GM12878 (cell line): ENCODE data around the gene ESR1. TPM values are rescaled to one million over a fixed set of nuclear protein-coding genes. Genes with fewer than 3 reads are reported as not detected.

ENCODE experiments used
- ATAC-seq: fragments of 200-7000 bp; cut with Tn5 transposase; 3 replicates; pipeline ENCODE4 v1.9.1; 2020; ENCODE audit warnings: mild to moderate bottlenecking, moderate library complexity
- BruUV-seq: library from RNA; stranded (reverse); fragments of 400-500 nt; replicated peaks from 2 replicates; lab custom pipeline; 2021; lab: Mats Ljungman, UMichigan
- CTCF ChIA-PET: fragments of 300-600 bp; sonication (Branson Sonifier 250); formaldehyde crosslinking; extraction: SDS; loops from one replicate; lab custom pipeline; 2021; ENCODE audit warnings: inconsistent platforms; lab: Yijun Ruan, JAX
- POLR2A ChIA-PET: fragments of 350-600 bp; formaldehyde crosslinking; extraction: SDS; loops from one replicate; lab custom pipeline; 2021; ENCODE audit warnings: inconsistent platforms; lab: Charles Lee
- RAD21 ChIA-PET: fragments of 300-600 bp; sonication (Branson Sonifier 250); formaldehyde crosslinking; loops from one replicate; lab custom pipeline; 2023; ENCODE audit warnings: antibody characterized with exemption; ENCODE audit not compliant: unreplicated experiment; lab: Charles Lee
- SMC1A ChIA-PET: fragments of 300-600 bp; sonication (Branson Sonifier 250); formaldehyde crosslinking; loops from one replicate; lab custom pipeline; 2023; ENCODE audit not compliant: unreplicated experiment, uncharacterized antibody; lab: Charles Lee
- DNase-seq: peaks from one replicate; pipeline ENCODE4 v3.0.0-alpha.2; 2011; ENCODE audit warnings: low read depth, low spot score
- FAIRE-seq: peaks from 3 replicates; lab custom pipeline; 2011; peaks lifted over from hg19 to GRCh38; lab: Jason Lieb, UNC
- H2AFZ ChIP-seq: 2 replicates; pipeline ENCODE4 v1.6.0; 2011; ENCODE audit warnings: low read depth, low read length, control low read depth; ENCODE audit not compliant: control insufficient read depth
- H3K27ac ChIP-seq: 2 replicates; pipeline ENCODE4 v1.5.1; 2011; ENCODE audit warnings: control low read depth; ENCODE audit not compliant: control insufficient read depth, insufficient read depth
- H3K27me3 ChIP-seq, 2 experiments: replicated peaks in 1 of 2; 2 replicates each; pipeline versions ENCODE4 v1.6.0 to v1.6.1; 2011; ENCODE audit warnings: low read length in 1 of 2; ENCODE audit not compliant: control insufficient read depth in 2 of 2, insufficient read depth in 2 of 2
- H3K36me3 ChIP-seq, 2 experiments: 2 replicates each; pipeline ENCODE4 v1.5.1; 2011; ENCODE audit warnings: low read length in 1 of 2; ENCODE audit not compliant: control insufficient read depth in 2 of 2, insufficient read depth in 2 of 2
- H3K4me1 ChIP-seq: 2 replicates; pipeline ENCODE4 v1.6.1; 2011; ENCODE audit warnings: mild to moderate bottlenecking, low read length, moderate library complexity, mixed read lengths; ENCODE audit not compliant: control insufficient read depth, insufficient read depth
- H3K4me2 ChIP-seq: 2 replicates; pipeline ENCODE4 v1.6.0; 2011; ENCODE audit warnings: control low read depth; ENCODE audit not compliant: control insufficient read depth, insufficient read depth
- H3K4me3 ChIP-seq: fragments of 200-600 bp; sonication (generic); 2 replicates; pipeline ENCODE4 v1.5.1; 2016
- H3K79me2 ChIP-seq: 2 replicates; pipeline ENCODE4 v1.6.0; 2011; ENCODE audit warnings: low read length; ENCODE audit not compliant: control insufficient read depth, insufficient read depth
- H3K9ac ChIP-seq: 2 replicates; pipeline ENCODE4 v1.8.0; 2011; ENCODE audit warnings: low read length, control low read depth, mixed read lengths; ENCODE audit not compliant: control insufficient read depth, insufficient read depth
- H3K9me3 ChIP-seq: replicated peaks from 3 replicates; pipeline ENCODE4 v1.5.1; 2011; ENCODE audit warnings: mild to moderate bottlenecking, low read length; ENCODE audit not compliant: control insufficient read depth, insufficient read depth
- H4K20me1 ChIP-seq: 2 replicates; pipeline ENCODE4 v1.6.0; 2011; ENCODE audit not compliant: control insufficient read depth, insufficient read depth
- KDM1A ChIP-seq: fragments of 200-600 bp; sonication (generic); IDR thresholded peaks from 2 replicates; pipeline ENCODE4 v1.6.1; 2016; ENCODE audit warnings: borderline replicate concordance
- MXI1 ChIP-seq: fragments of 150-350 bp; IDR thresholded peaks from 2 replicates; pipeline ENCODE4 v1.6.1; 2011; ENCODE audit warnings: low read depth, mild to moderate bottlenecking, inconsistent platforms, low read length, improper control_type of control experiment
- MYC ChIP-seq: IDR thresholded peaks from 2 replicates; pipeline ENCODE4 v1.6.1; 2011; ENCODE audit warnings: mild to moderate bottlenecking, low read length, moderate library complexity, inconsistent platforms; ENCODE audit not compliant: insufficient read depth, insufficient replicate concordance, insufficient read length, severe bottlenecking
- SREBF2 ChIP-seq: IDR thresholded peaks from 2 replicates; pipeline ENCODE4 v1.6.1; 2012; ENCODE audit warnings: mild to moderate bottlenecking, low read length
- WGBS: methylation state at CpG from one replicate; pipeline ENCODE4 v1.1.6; 2016; ENCODE audit warnings: low lambda C conversion rate; ENCODE audit not compliant: insufficient replicate concordance, insufficient coverage; ENCODE audit errors: missing lambda C conversion rate; 5-methylcytosine and 5-hydroxymethylcytosine counted together
- in situ Hi-C: fragments of 300-500 bp; cut with MboI; formaldehyde crosslinking; loops from 9 replicates; pipeline ENCODE4 v1.14.3; 2018; ENCODE audit warnings: mixed read lengths
- intact Hi-C: fragments of 100-400 bp; cut with micrococcal nuclease; formaldehyde crosslinking; loops from one replicate; pipeline ENCODE4 v1.14.2; 2022; ENCODE audit not compliant: unreplicated experiment
- polyA plus RNA-seq, 11 experiments: library from polyadenylated mRNA; depleted of rRNA in 4 of 11; unstranded in 6 of 11; stranded (reverse) in 5 of 11; fragments of >200 nt; fragmentation: Nextera tagmentation in 4 of 11; fragmentation: Illumina TruSeq in 1 of 11; extraction: Ambion mirVana in 4 of 11; extraction: Trizol in 1 of 11; gene quantifications; 1 replicate in 1 of 11; 2 replicates in 10 of 11; pipeline versions ENCODE4 v1.2.1 to v1.2.3, GENCODE V29; 2011 to 2016; ENCODE audit warnings: inconsistent platforms in 2 of 11, missing spikeins in 2 of 11, low read depth in 1 of 11
- total RNA-seq, 4 experiments: library from RNA; depleted of rRNA in 3 of 4; stranded (reverse); fragments of >200 nt in 3 of 4; fragmentation: Illumina TruSeq in 1 of 4; extraction: Trizol in 1 of 4; gene quantifications; 2 replicates each; pipeline versions ENCODE4 v1.2.1 to v1.2.3, GENCODE V29; 2013 to 2021
- TF ChIP-seq, protein P1 (sequence below): fragments of 450-650 bp; IDR thresholded peaks from 2 replicates; pipeline ENCODE4 v1.6.1; 2017; ENCODE audit warnings: low read depth, mild to moderate bottlenecking, moderate library complexity
- TF ChIP-seq, protein P2 (sequence below): fragments of 450-650 bp; IDR thresholded peaks from 2 replicates; pipeline ENCODE4 v1.6.1; 2017; ENCODE audit warnings: mild to moderate bottlenecking, low read depth, inconsistent platforms; ENCODE audit not compliant: poor library complexity, severe bottlenecking
- TF ChIP-seq, protein P3 (sequence below): fragments of 450-650 bp; IDR thresholded peaks from 2 replicates; pipeline ENCODE4 v1.6.1; 2016; ENCODE audit warnings: mild to moderate bottlenecking
- TF ChIP-seq, protein P4 (sequence below): IDR thresholded peaks from 2 replicates; pipeline ENCODE4 v1.6.1; 2012; ENCODE audit warnings: low read length, inconsistent platforms
- TF ChIP-seq, protein P5 (sequence below): fragments of 150-350 bp; IDR thresholded peaks from 2 replicates; pipeline ENCODE4 v1.6.1; 2014; ENCODE audit warnings: mild to moderate bottlenecking, low read depth, low read length

ESR1 gene
- total and polyA plus RNA-seq, 10 of the 15 experiments (the other 5 are each of a cell fraction or from before 2014, with no cell fraction given): 0.03 to 0.51 (median 0.21) TPM; not detected in 4

DNA sequence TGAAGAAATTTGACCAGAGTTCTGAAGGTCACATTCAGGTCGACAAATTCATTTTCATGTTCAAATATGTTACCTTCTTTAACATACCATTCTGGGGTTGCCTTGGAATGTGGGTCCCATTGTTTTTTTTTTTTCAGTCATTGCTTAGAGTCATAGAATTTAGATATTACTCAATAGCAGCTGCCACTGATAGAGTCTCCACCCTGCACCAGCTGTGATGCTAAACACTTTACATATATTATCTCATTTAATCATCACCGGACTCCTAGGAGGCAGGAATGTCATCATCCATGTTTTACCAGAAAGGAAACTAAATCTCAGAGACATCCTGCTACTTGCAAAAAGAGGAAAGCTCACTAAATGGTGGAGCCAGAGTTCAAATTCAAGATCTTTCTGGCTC is 204.7 kb downstream of the ESR1 start:
- FAIRE-seq (no peak), DNase-seq (no peak), ATAC-seq (no peak)
- no peak overlapping the region for H3K4me2 ChIP-seq
- CTCF ChIA-PET: no interaction called here
- no peak overlapping the region for H3K27ac ChIP-seq
- H2AFZ ChIP-seq: no peak overlapping the region
- RAD21 ChIA-PET: no interaction called here
- no peaks in the 10 kb centered on the region for H3K4me1 ChIP-seq
- 31% methylated on average over 2 of the region's 2 CpGs for WGBS
- no peak for TF ChIP-seq MXI1
- TF ChIP-seq, protein P1, sequence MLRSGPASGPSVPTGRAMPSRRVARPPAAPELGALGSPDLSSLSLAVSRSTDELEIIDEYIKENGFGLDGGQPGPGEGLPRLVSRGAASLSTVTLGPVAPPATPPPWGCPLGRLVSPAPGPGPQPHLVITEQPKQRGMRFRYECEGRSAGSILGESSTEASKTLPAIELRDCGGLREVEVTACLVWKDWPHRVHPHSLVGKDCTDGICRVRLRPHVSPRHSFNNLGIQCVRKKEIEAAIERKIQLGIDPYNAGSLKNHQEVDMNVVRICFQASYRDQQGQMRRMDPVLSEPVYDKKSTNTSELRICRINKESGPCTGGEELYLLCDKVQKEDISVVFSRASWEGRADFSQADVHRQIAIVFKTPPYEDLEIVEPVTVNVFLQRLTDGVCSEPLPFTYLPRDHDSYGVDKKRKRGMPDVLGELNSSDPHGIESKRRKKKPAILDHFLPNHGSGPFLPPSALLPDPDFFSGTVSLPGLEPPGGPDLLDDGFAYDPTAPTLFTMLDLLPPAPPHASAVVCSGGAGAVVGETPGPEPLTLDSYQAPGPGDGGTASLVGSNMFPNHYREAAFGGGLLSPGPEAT: no peak
- no peak for TF ChIP-seq SREBF2
- no peak for TF ChIP-seq MYC
- TF ChIP-seq, protein P2, sequence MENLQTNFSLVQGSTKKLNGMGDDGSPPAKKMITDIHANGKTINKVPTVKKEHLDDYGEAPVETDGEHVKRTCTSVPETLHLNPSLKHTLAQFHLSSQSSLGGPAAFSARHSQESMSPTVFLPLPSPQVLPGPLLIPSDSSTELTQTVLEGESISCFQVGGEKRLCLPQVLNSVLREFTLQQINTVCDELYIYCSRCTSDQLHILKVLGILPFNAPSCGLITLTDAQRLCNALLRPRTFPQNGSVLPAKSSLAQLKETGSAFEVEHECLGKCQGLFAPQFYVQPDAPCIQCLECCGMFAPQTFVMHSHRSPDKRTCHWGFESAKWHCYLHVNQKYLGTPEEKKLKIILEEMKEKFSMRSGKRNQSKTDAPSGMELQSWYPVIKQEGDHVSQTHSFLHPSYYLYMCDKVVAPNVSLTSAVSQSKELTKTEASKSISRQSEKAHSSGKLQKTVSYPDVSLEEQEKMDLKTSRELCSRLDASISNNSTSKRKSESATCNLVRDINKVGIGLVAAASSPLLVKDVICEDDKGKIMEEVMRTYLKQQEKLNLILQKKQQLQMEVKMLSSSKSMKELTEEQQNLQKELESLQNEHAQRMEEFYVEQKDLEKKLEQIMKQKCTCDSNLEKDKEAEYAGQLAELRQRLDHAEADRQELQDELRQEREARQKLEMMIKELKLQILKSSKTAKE: no peak
- TF ChIP-seq, protein P3, sequence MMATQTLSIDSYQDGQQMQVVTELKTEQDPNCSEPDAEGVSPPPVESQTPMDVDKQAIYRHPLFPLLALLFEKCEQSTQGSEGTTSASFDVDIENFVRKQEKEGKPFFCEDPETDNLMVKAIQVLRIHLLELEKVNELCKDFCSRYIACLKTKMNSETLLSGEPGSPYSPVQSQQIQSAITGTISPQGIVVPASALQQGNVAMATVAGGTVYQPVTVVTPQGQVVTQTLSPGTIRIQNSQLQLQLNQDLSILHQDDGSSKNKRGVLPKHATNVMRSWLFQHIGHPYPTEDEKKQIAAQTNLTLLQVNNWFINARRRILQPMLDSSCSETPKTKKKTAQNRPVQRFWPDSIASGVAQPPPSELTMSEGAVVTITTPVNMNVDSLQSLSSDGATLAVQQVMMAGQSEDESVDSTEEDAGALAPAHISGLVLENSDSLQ: no peak
- TF ChIP-seq, protein P4, sequence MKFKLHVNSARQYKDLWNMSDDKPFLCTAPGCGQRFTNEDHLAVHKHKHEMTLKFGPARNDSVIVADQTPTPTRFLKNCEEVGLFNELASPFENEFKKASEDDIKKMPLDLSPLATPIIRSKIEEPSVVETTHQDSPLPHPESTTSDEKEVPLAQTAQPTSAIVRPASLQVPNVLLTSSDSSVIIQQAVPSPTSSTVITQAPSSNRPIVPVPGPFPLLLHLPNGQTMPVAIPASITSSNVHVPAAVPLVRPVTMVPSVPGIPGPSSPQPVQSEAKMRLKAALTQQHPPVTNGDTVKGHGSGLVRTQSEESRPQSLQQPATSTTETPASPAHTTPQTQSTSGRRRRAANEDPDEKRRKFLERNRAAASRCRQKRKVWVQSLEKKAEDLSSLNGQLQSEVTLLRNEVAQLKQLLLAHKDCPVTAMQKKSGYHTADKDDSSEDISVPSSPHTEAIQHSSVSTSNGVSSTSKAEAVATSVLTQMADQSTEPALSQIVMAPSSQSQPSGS: no peak
- TF ChIP-seq, protein P5, sequence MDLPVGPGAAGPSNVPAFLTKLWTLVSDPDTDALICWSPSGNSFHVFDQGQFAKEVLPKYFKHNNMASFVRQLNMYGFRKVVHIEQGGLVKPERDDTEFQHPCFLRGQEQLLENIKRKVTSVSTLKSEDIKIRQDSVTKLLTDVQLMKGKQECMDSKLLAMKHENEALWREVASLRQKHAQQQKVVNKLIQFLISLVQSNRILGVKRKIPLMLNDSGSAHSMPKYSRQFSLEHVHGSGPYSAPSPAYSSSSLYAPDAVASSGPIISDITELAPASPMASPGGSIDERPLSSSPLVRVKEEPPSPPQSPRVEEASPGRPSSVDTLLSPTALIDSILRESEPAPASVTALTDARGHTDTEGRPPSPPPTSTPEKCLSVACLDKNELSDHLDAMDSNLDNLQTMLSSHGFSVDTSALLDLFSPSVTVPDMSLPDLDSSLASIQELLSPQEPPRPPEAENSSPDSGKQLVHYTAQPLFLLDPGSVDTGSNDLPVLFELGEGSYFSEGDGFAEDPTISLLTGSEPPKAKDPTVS: no peak
- no peak for TF ChIP-seq KDM1A
- no peaks in the 10 kb centered on the region; a peak in 1 of 4 replicates for H3K27me3 ChIP-seq
- no peaks in the 10 kb centered on the region for H3K79me2 ChIP-seq
- no peak overlapping the region for H3K9ac ChIP-seq
- H3K4me3 ChIP-seq: no peak overlapping the region
- H4K20me1 ChIP-seq: no peaks in the 10 kb centered on the region
- intact Hi-C loops: no loop called here
- SMC1A ChIA-PET: no interaction called here
- POLR2A ChIA-PET: no interaction called here
- no TSS peak for BruUV-seq
- H3K9me3 ChIP-seq: no peaks in the 10 kb centered on the region
- in situ Hi-C loops: no loop called here
- no peaks in the 10 kb centered on the region for H3K36me3 ChIP-seq
